SHP77 treated with DMSO at 0.1 percent for 48 hours (cell line): ENCODE data around the gene NCCRP1.
A peak's percentile ranks its signal among the peaks of the same experiment; 100 is the strongest.

Source experiments
- DNase-seq: peaks from one replicate; lab custom pipeline; 2025; lab: John Stamatoyannopoulos, UW

The NCCRP1 gene

GRCh38 chr19:39180749-39181148 is 16.0 kb upstream of the NCCRP1 start:
- DNase-seq, result no peak

- DNase-seq, result no peak
These were observed 15.1 kb upstream of the NCCRP1 start for GRCh38 chr19:39181500-39182173.

GRCh38 chr19:39182174-39182505 is 14.6 kb upstream of the NCCRP1 start:
- no peak for DNase-seq

- DNase-seq, result no peak
These were observed 13.7 kb upstream of the NCCRP1 start for GRCh38 chr19:39183104-39183503.

GRCh38 chr19:39186391-39186790 is 10.4 kb upstream of the NCCRP1 start:
- DNase-seq, result no peak

- DNase-seq, result no peak
These were observed 9.2 kb upstream of the NCCRP1 start for GRCh38 chr19:39187552-39187943.

- no peak for DNase-seq
These were observed 7.8 kb upstream of the NCCRP1 start for GRCh38 chr19:39188960-39189359.

GRCh38 chr19:39190768-39191167 is 6.0 kb upstream of the NCCRP1 start:
- no peak for DNase-seq

GRCh38 chr19:39192846-39193245 is 3.9 kb upstream of the NCCRP1 start:
- DNase-seq, result no peak

- no peak for DNase-seq
These were observed 3.0 kb upstream of the NCCRP1 start for GRCh38 chr19:39193803-39194202.

- DNase-seq, result no peak
These were observed 1.8 kb upstream of the NCCRP1 start for GRCh38 chr19:39194832-39195542.

- DNase-seq, result no peak
These were observed 1.0 kb upstream of the NCCRP1 start for GRCh38 chr19:39195755-39196154.

GRCh38 chr19:39196320-39196719 is 444 bp upstream of the NCCRP1 start:
- DNase-seq, result no peak

GRCh38 chr19:39197808-39198207 is 1.0 kb downstream of the NCCRP1 start:
- DNase-seq, result no peak

- peak; percentile 37 for DNase-seq
These were observed 2.3 kb downstream of the NCCRP1 start for GRCh38 chr19:39199025-39199424.

- no peak for DNase-seq
These were observed 3.5 kb downstream of the NCCRP1 start for GRCh38 chr19:39200066-39200802.

- no peak for DNase-seq
These were observed 4.0 kb downstream of the NCCRP1 start for GRCh38 chr19:39200803-39201115.

GRCh38 chr19:39202998-39203355 is 6.2 kb downstream of the NCCRP1 start:
- DNase-seq, result no peak

- DNase-seq, result no peak
These were observed 6.9 kb downstream of the NCCRP1 start, which contains the start of gene SYCN for GRCh38 chr19:39203372-39204341. Gene SYCN (minus strand): TSS chr19:39204263. CDS start chr19:39204254, 9 bp downstream.

- DNase-seq, result no peak
These were observed 8.6 kb downstream of the NCCRP1 start for GRCh38 chr19:39205449-39205764.

- DNase-seq, result no peak
These were observed 9.4 kb downstream of the NCCRP1 start for GRCh38 chr19:39206122-39206521.

GRCh38 chr19:39207293-39207836 is 10.6 kb downstream of the NCCRP1 start:
- DNase-seq, result no peak
